ENCODE results near the gene PIGT.
"Not testable (repeated sequence)": the region's sequence is repeated elsewhere in the genome, so short reads cannot be mapped to it uniquely, and the experiment has no call there.

PIGT gene

DNA sequence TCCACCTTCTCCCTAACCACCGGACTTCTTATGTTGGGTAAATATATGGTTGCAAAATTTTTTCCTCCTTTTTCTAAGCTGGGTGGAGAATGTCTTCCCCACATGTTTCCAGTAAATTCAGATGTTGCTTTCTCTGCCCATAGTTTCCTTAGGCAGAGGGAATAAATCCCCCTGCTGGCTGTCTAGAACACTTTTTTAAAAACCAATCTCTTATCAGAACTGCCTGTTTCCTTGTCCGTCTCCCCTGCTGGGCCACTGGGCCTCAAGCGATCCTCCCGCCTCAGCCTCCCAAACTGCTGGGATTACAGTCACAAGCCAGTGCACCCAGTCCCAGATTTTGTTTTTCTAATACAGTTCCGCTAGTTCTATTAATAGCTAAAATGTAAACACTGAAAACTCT lies 43.7 kb downstream of the PIGT start:
- H3K4me3 ChIP-seq (ENCODE audit: low read depth, low read length) = no peak overlapping the region
- no peaks in the 10 kb centered on the region for H3K9me3 ChIP-seq (ENCODE audit: control insufficient read depth, insufficient read depth, low read length)
- H3K9ac ChIP-seq (ENCODE audit: low read depth, low read length) = no peak overlapping the region
- H3K4me1 ChIP-seq (ENCODE audit: control insufficient read depth, insufficient read depth, low read length) = no peaks in the 10 kb centered on the region
- H3K36me3 ChIP-seq (ENCODE audit: control insufficient read depth, insufficient read depth, low read length) = no peaks in the 10 kb centered on the region
- H3K27me3 ChIP-seq (ENCODE audit: control insufficient read depth, insufficient read depth, low read length) = peaks cover 3% of the 10 kb centered on the region

DNA sequence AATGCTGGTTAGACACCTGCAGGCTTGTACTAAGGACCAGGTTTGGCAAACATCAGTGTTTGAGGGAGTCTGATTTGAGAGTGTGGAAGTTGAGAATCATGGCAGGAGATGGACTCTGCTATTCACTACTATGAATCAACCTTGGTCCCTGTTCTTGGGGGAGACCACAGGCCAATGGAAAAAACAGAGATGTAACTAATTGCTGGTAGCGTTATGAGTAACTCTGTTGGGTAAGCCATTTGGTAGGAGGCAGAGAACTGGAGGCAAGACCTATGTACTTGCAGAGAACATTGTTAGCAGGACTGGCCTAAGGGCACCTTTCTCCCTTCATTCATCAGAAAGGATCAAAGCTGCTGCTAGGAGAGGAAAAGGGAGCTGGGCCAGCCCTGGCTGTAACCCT lies 45.3 kb downstream of the PIGT start:
- Histone ChIP-seq H3K36me3 (ENCODE audit: control insufficient read depth, insufficient read depth, low read length) (no peaks in the 10 kb centered on the region), H3K4me3 (ENCODE audit: low read depth, low read length) (no peak overlapping the region), H3K4me1 (ENCODE audit: control insufficient read depth, insufficient read depth, low read length) (peaks cover 2% of the 10 kb centered on the region), H3K27me3 (ENCODE audit: control insufficient read depth, insufficient read depth, low read length) (peaks cover 3% of the 10 kb centered on the region), H3K9ac (ENCODE audit: low read depth, low read length) (no peak overlapping the region), H3K9me3 (ENCODE audit: control insufficient read depth, insufficient read depth, low read length) (no peaks in the 10 kb centered on the region)

DNA sequence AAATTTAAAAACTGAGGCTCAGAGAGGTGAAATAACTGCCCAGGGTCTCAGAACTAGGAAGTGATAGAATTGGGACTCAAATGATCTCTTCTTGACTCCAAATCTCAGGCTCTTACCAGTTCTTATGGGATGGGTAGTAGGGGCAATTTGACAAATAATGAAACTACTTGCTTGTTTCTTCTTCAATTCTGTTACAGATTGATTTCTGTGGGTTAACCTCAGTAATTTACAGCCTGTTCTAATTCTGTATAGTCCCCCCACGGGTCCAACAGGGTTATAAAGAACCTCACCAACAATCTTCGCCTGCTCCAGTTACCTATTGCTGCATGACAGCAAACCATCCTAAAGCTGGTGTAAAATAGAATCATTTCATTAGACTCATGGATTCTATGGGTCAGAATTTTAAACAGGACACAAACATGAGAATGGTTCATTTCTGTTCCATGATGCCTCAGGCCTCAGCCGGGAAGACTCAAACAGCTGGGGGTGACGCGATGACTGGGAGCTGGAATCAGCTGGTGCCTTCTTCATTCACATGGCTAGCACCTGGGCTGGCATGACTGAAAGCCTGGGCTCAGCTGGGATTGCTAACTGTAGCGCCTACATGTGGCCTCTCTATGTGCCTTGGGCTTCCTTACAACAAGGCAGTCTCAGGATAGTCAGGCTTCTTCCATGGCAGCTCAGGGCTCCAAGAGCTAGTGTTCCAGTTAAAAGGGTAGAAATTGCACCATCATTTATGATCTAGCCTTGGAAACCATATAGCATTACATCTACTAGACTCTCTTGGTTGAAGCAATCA lies 47.0 kb downstream of the PIGT start:
- Histone ChIP-seq H3K9ac (ENCODE audit: low read depth, low read length) (no peak overlapping the region), H3K27me3 (ENCODE audit: control insufficient read depth, insufficient read depth, low read length) (peaks cover 3% of the 10 kb centered on the region), H3K4me1 (ENCODE audit: control insufficient read depth, insufficient read depth, low read length) (peaks cover 2% of the 10 kb centered on the region), H3K4me3 (ENCODE audit: low read depth, low read length) (no peak overlapping the region), H3K36me3 (ENCODE audit: control insufficient read depth, insufficient read depth, low read length) (no peaks in the 10 kb centered on the region), H3K9me3 (ENCODE audit: control insufficient read depth, insufficient read depth, low read length) (no peaks in the 10 kb centered on the region)

DNA sequence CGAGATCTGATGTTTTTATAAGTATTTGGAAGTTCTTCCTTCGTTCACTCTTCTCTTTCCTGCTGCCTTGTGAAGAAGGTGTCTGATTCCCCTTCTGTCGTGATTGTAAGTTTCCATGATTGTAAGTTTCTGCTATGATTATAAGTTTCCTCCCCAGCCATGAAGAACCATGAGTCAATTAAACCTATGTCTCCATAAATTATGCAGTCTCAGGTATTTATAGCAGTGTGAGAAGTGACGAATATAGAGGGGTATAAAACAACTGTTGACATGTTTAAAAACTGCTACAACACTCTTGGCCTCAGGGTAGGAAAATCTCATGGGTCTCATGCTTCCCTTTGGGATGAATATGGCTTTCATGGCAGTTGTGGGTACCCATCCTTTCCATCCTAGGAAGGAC lies 47.8 kb downstream of the PIGT start:
- Histone ChIP-seq H3K27me3 (ENCODE audit: control insufficient read depth, insufficient read depth, low read length) (peaks cover 3% of the 10 kb centered on the region), H3K9ac (ENCODE audit: low read depth, low read length) (no peak overlapping the region), H3K9me3 (ENCODE audit: control insufficient read depth, insufficient read depth, low read length) (no peaks in the 10 kb centered on the region), H3K4me3 (ENCODE audit: low read depth, low read length) (no peak overlapping the region), H3K36me3 (ENCODE audit: control insufficient read depth, insufficient read depth, low read length) (no peaks in the 10 kb centered on the region), H3K4me1 (ENCODE audit: control insufficient read depth, insufficient read depth, low read length) (peaks cover 5% of the 10 kb centered on the region)

DNA sequence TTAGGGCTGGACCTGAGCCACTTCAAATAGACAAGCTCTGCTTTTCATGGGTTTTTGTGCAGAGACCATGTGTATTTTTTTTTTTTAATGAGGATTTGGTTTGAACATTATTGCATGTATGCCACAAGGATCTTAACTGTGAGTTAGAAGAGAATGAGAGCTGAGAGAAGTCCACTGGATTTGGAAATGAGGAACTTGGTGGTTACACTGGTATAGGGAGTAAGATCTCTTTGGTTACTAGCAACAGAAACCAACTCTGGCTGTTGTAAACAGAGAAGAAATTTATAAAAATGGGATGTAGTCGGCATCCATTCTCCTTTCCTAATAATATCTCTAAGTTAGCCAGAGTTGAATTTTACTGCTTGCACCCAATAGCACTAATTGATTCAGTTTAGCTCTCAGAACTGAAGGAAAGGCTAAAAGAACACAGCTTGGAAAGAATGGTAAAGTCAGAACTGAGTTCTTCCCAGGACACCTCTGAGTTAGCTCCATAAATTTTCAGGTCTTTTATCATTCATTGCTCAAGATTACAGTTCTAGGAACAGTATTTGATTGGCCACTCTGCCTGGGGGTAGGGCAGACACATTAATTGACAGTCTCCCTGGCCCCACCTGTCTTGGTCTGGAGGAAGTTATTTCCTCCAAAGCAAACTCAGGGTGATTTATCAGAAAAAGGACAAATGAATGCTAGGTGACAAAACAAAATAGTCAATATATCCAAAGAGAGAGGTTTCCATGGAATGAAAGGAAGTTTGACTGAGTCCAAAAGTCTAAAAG lies 49.7 kb downstream of the PIGT start:
- peaks cover 6% of the 10 kb centered on the region for H3K27me3 ChIP-seq (ENCODE audit: control insufficient read depth, insufficient read depth, low read length)
- H3K4me1 ChIP-seq (ENCODE audit: control insufficient read depth, insufficient read depth, low read length) = peaks cover 9% of the 10 kb centered on the region

DNA sequence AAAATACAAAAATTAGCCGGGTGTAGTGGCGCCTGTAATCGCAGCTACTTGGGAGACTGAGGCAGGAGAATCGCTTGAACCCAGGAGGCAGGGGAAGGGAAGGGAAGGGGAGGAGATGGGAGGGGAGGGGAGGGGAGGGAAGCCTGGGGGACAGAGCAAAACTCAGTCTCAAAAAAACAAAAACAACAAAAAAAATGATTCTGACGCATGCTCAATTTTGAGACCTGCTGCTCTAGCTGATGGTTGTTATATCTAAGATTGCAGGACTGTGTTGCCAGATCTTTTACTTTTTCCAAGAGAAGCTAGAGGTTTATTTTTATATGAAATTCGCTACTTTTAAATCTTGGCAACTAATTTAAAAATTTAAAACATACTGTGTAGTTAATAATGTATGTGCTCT lies 51.2 kb downstream of the PIGT start:
- no peak overlapping the region for H3K9ac ChIP-seq (ENCODE audit: low read depth, low read length)
- H3K4me3 ChIP-seq (ENCODE audit: low read depth, low read length) = no peak overlapping the region
- H3K9me3 ChIP-seq (ENCODE audit: control insufficient read depth, insufficient read depth, low read length) = no peaks in the 10 kb centered on the region
- H3K27me3 ChIP-seq (ENCODE audit: control insufficient read depth, insufficient read depth, low read length) = peaks cover 6% of the 10 kb centered on the region
- peaks cover 15% of the 10 kb centered on the region for H3K4me1 ChIP-seq (ENCODE audit: control insufficient read depth, insufficient read depth, low read length)
- no peaks in the 10 kb centered on the region for H3K36me3 ChIP-seq (ENCODE audit: control insufficient read depth, insufficient read depth, low read length)

More for the DNA sequence above, 49.7 kb downstream of the PIGT start:
- H3K9ac ChIP-seq (ENCODE audit: low read depth, low read length) = no peak overlapping the region
- no peak overlapping the region for H3K4me3 ChIP-seq (ENCODE audit: low read depth, low read length)
- H3K9me3 ChIP-seq (ENCODE audit: control insufficient read depth, insufficient read depth, low read length) = no peaks in the 10 kb centered on the region
- H3K36me3 ChIP-seq (ENCODE audit: control insufficient read depth, insufficient read depth, low read length) = no peaks in the 10 kb centered on the region

DNA sequence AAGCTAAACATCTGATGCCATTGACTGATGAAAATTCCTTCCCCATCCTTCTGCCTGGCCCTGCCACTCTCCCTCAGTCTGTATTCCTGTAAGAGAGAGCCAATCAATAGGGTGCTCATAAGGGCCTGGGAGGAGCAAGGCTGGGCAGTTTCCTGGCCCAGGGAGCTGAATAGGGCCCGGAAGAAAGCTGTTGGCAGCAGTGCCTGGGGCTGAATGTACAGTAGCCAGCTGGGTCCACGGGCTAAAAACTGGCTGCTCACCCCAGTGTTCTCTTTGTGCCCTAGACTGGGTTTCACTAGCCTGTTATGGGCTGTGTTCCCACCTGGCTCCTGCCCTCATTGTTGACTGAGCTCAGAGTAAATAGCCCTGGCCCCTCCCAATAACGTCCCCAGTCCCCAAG lies 51.9 kb downstream of the PIGT start:
- H3K27me3 ChIP-seq (ENCODE audit: control insufficient read depth, insufficient read depth, low read length) = peaks cover 6% of the 10 kb centered on the region
- H3K36me3 ChIP-seq (ENCODE audit: control insufficient read depth, insufficient read depth, low read length) = no peaks in the 10 kb centered on the region
- H3K9ac ChIP-seq (ENCODE audit: low read depth, low read length) = no peak overlapping the region
- H3K4me1 ChIP-seq (ENCODE audit: control insufficient read depth, insufficient read depth, low read length) = peaks cover 15% of the 10 kb centered on the region
- H3K9me3 ChIP-seq (ENCODE audit: control insufficient read depth, insufficient read depth, low read length) = no peaks in the 10 kb centered on the region
- no peak overlapping the region for H3K4me3 ChIP-seq (ENCODE audit: low read depth, low read length)

DNA sequence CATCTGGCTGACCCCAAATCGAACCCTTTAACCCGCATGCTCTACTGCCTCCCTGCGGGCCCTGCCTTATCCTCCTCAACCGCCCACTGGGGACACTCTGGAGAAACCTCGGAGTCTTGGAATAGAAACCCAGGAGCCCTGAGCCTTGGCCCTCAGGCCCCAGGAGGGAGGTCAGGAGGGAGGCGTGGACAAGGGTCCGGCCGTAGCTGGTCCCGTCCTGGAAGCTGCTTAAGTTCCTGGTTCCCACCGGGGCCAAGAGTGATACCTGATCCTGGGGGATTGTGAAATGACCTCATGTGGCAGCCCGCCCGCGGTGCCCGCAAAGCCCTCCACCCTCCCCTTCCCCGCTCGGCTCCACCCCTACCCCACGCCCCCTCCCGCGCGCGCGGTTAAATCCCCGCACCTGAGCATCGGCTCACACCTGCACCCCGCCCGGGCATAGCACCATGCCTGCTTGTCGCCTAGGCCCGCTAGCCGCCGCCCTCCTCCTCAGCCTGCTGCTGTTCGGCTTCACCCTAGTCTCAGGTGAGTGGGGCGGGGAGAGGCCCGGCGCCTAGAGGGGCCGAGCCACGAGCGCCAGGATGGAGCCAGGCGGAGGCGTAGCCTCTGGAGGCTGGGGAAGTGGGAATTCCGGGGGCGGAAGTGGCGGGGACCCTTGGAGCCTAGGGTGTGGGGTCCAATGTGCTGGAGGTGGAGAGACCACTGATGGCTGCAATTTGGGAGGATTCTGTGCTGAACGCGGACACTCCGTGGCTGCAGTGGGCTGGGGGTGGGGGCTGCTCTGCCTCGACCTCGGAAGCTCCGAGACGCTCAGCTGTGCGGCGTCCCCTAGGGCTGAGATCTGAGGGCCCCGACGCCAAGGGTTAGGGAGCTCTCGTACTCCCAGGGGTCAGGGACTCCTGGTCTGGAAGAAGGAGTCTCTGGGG lies 53.7 kb downstream of the PIGT start, which contains the start of gene WFDC2:
WFDC2 (plus strand) TSS at position 418 of the 926 bp plus-strand sequence; CDS start at position 447, 29 bp downstream.
- no peaks in the 10 kb centered on the region for H3K36me3 ChIP-seq (ENCODE audit: control insufficient read depth, insufficient read depth, low read length)
- peak within 1 kb of the TSS; percentile 89 for H3K4me3 ChIP-seq (ENCODE audit: low read depth, low read length)
- H3K9ac ChIP-seq (ENCODE audit: low read depth, low read length) = peak within 1 kb of the TSS; percentile 84
- peaks cover 3% of the 10 kb centered on the region for H3K27me3 ChIP-seq (ENCODE audit: control insufficient read depth, insufficient read depth, low read length)
- H3K4me1 ChIP-seq (ENCODE audit: control insufficient read depth, insufficient read depth, low read length) = peaks cover 15% of the 10 kb centered on the region
- H3K9me3 ChIP-seq (ENCODE audit: control insufficient read depth, insufficient read depth, low read length) = no peaks in the 10 kb centered on the region

DNA sequence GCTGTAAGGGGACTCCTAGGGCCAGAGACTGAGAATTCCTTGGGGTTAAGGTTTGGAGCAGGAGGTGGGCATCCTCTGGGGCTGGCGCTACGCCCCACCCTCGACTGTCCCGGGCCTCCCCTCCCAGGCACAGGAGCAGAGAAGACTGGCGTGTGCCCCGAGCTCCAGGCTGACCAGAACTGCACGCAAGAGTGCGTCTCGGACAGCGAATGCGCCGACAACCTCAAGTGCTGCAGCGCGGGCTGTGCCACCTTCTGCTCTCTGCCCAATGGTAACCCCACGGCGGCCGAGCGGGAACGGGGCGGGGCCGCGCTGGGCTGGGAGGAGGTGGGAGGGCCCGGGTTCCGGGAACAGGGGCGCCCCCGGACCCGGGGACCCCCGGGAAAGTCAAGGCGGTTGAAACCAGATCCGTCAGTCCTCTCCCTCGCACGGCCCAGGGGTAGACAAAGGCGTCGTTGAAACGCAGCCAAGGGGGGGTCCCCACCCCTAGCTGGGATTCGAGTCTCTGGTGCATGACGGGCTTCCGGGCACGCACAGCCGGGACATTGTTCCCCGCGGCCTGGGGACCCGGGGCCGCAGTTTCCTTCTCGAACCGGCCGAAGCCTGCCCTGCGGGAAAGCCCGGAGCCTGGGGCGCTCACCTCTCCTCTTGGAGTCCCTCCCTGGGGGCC lies 54.5 kb downstream of the PIGT start:
- Histone ChIP-seq H3K27me3 (ENCODE audit: control insufficient read depth, insufficient read depth, low read length) (peaks cover 3% of the 10 kb centered on the region), H3K4me1 (ENCODE audit: control insufficient read depth, insufficient read depth, low read length) (peaks cover 15% of the 10 kb centered on the region), H3K9me3 (ENCODE audit: control insufficient read depth, insufficient read depth, low read length) (no peaks in the 10 kb centered on the region), H3K36me3 (ENCODE audit: control insufficient read depth, insufficient read depth, low read length) (no peaks in the 10 kb centered on the region), H3K4me3 (ENCODE audit: low read depth, low read length) (peak overlapping the region; percentile 89), H3K9ac (ENCODE audit: low read depth, low read length) (peak overlapping the region; percentile 84)

DNA sequence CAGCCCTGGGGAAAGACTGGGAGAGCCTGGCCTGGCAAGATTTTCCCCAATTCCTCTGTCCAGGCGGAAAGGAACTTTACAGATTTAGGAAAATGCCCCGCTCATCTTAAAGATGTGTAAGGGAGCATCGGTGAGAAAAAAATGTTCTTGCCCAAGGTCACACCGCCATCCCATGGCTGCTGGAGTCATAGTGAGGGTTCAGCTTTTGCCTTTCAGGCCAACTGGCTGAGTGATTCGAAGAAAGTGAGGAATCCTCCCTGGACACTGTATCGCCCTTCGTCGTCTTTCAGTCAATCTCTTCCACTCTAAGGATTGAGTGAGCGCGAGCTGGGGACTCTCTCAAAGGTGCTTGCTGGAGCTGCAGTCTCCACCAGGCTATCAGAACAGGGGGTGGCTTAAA lies 55.0 kb downstream of the PIGT start:
- Histone ChIP-seq H3K27me3 (ENCODE audit: control insufficient read depth, insufficient read depth, low read length) (peaks cover 3% of the 10 kb centered on the region), H3K36me3 (ENCODE audit: control insufficient read depth, insufficient read depth, low read length) (no peaks in the 10 kb centered on the region), H3K4me3 (ENCODE audit: low read depth, low read length) (peak overlapping the region; percentile 89), H3K4me1 (ENCODE audit: control insufficient read depth, insufficient read depth, low read length) (peaks cover 12% of the 10 kb centered on the region), H3K9me3 (ENCODE audit: control insufficient read depth, insufficient read depth, low read length) (no peaks in the 10 kb centered on the region), H3K9ac (ENCODE audit: low read depth, low read length) (peak overlapping the region; percentile 67)

DNA sequence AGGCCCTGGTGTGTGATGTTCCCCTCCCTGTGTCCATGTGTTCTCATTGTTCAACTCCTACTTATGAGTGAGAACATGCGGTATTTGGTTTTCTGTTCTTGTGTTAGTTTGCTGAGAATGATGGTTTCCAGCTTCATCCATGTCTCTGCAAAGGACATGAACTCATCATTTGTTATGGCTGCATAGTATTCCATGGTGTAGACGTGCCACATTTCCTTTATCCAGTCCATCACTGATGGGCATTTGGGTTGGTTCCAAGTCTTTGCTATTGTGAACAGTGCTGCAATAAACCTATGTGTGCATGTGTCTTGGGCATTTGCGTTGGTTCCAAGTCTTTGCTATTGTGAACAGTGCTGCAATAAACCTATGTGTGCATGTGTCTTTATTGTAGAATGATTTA lies 56.3 kb downstream of the PIGT start:
- H3K4me3 ChIP-seq (ENCODE audit: low read depth, low read length); H3K9ac ChIP-seq (ENCODE audit: low read depth, low read length); H3K27me3 ChIP-seq (ENCODE audit: control insufficient read depth, insufficient read depth, low read length); H3K36me3 ChIP-seq (ENCODE audit: control insufficient read depth, insufficient read depth, low read length); H3K9me3 ChIP-seq (ENCODE audit: control insufficient read depth, insufficient read depth, low read length): not testable (repeated sequence)
- H3K4me1 ChIP-seq (ENCODE audit: control insufficient read depth, insufficient read depth, low read length) = peaks cover 12% of the 10 kb centered on the region
